Upper lobe of left lung (tissue), 6 donors: ENCODE measurements around the gene DAO. TPM values are rescaled to one million over a fixed set of nuclear protein-coding genes. Genes with fewer than 3 reads are reported as not detected.

Experiments used
- ATAC-seq, 2 donors: fragments of 200-7000 bp; cut with Tn5 transposase; one replicate each; pipeline ENCODE4 v1.9.1; 2022; ENCODE audit warnings: mild to moderate bottlenecking in 2 of 2, moderate library complexity in 2 of 2; ENCODE audit not compliant: low FRiP score in 2 of 2
- DNase-seq, 2 donors: peaks; one replicate each; pipeline ENCODE4 v3.0.0-alpha.2; 2019 to 2020
- H3K27ac ChIP-seq, 4 donors: fragments of 200-600 bp; sonication (generic); one replicate each; pipeline ENCODE4 v1.5.1; 2016 to 2019
- H3K27me3 ChIP-seq, 4 donors: fragments of 200-600 bp; sonication (generic); one replicate each; pipeline ENCODE4 v1.5.1; 2017 to 2019
- H3K36me3 ChIP-seq, 4 donors: fragments of 200-600 bp; sonication (generic); one replicate each; pipeline ENCODE4 v1.5.1; 2016 to 2019
- H3K4me1 ChIP-seq, 4 donors: fragments of 200-600 bp; sonication (generic); one replicate each; pipeline ENCODE4 v1.5.1; 2018 to 2019
- H3K4me3 ChIP-seq, 4 donors: fragments of 200-600 bp; sonication (generic); one replicate each; pipeline ENCODE4 v1.5.1; 2017 to 2019; ENCODE audit warnings: mild to moderate bottlenecking in 2 of 4, moderate library complexity in 1 of 4
- H3K9me3 ChIP-seq, 4 donors: fragments of 200-600 bp; sonication (generic); one replicate each; pipeline ENCODE4 v1.5.1; 2018 to 2019
- CTCF ChIP-seq, 6 experiments: fragments of 450-650 bp in 4 of 6; fragments of 200-600 bp in 2 of 6; sonication (generic) in 2 of 6; IDR thresholded peaks; one replicate each; pipeline ENCODE4 v1.5.1; 2016 to 2019; ENCODE audit warnings: antibody characterized with exemption in 6 of 6
- EP300 ChIP-seq, 4 donors: sonication (generic); formaldehyde crosslinking; IDR thresholded peaks; one replicate each; pipeline ENCODE4 v1.5.1; 2017; ENCODE audit warnings: antibody characterized with exemption in 4 of 4, control low read depth in 2 of 4
- POLR2A ChIP-seq, 4 donors: fragments of 450-650 bp; IDR thresholded peaks; one replicate each; pipeline ENCODE4 v1.5.1; 2016 to 2017; ENCODE audit warnings: antibody characterized with exemption in 4 of 4, mild to moderate bottlenecking in 2 of 4
- POLR2AphosphoS5 ChIP-seq, 2 donors: sonication (generic); formaldehyde crosslinking; IDR thresholded peaks; one replicate each; pipeline ENCODE4 v1.5.1; 2017; ENCODE audit warnings: antibody characterized with exemption in 2 of 2
- WGBS, 2 donors: methylation state at CpG; one replicate each; pipeline ENCODE4 v1.1.5; 2017 to 2018; 5-methylcytosine and 5-hydroxymethylcytosine counted together
- total RNA-seq, 6 donors: library from RNA; depleted of rRNA in 4 of 6; stranded (reverse); fragments of >200 nt in 4 of 6; gene quantifications; one replicate each; pipeline versions ENCODE4 v1.1.0 to v1.2.1, GENCODE V29; 2016 to 2021
- donor health status: DM: no; HTN: no; CAD: no; lungs with moderate emphysema.
- donor health status: DM: no; HTN: yes; CAD: no; lungs with severe emphysema.

The DAO gene
- total RNA-seq, 6 donors from 2014 or later = not detected

GRCh38 chr12:108930756-108931155 lies 50.9 kb downstream of the DAO start:
- Histone ChIP-seq H3K4me1 (no peaks in the 10 kb centered on the region), H3K4me3 (no peak overlapping the region), H3K27ac (no peak overlapping the region), H3K9me3 (no peaks in the 10 kb centered on the region), H3K27me3 (no peaks in the 10 kb centered on the region), H3K36me3 (no peaks in the 10 kb centered on the region)
- ATAC-seq (no peak), DNase-seq (no peak)
- WGBS, 2 donors = 91 to 92% methylated on average over 3 of the region's 3 CpGs
- TF ChIP-seq POLR2A (IDR thresholded peaks at IDR 0.05) (no peak), CTCF (IDR thresholded peaks at IDR 0.05) (no peak), EP300 (IDR thresholded peaks at IDR 0.05) (no peak), POLR2AphosphoS5 (IDR thresholded peaks at IDR 0.05) (no peak)

- Histone ChIP-seq H3K36me3 (no peaks in the 10 kb centered on the region), H3K4me1 (no peaks in the 10 kb centered on the region), H3K4me3 (no peak overlapping the region), H3K27me3 (no peaks in the 10 kb centered on the region), H3K9me3 (no peaks in the 10 kb centered on the region), H3K27ac (no peak overlapping the region)
- 86 to 90% methylated on average over 6 of the region's 6 CpGs for WGBS, 2 donors
- TF ChIP-seq POLR2AphosphoS5 (IDR thresholded peaks at IDR 0.05) (no peak), CTCF (IDR thresholded peaks at IDR 0.05) (no peak), EP300 (IDR thresholded peaks at IDR 0.05) (no peak), POLR2A (IDR thresholded peaks at IDR 0.05) (no peak)
- ATAC-seq (no peak), DNase-seq (no peak)
Observed at GRCh38 chr12:108933949-108934348, 54.1 kb downstream of the DAO start.

GRCh38 chr12:108935159-108935763 lies 55.4 kb downstream of the DAO start:
- H3K36me3 ChIP-seq = no peaks in the 10 kb centered on the region
- no peak for DNase-seq
- no peaks in the 10 kb centered on the region for H3K9me3 ChIP-seq
- H3K4me3 ChIP-seq = no peak overlapping the region
- no peak for ATAC-seq
- TF ChIP-seq POLR2AphosphoS5 (IDR thresholded peaks at IDR 0.05) = no peak
- no peak for TF ChIP-seq POLR2A (IDR thresholded peaks at IDR 0.05)
- no peaks in the 10 kb centered on the region for H3K4me1 ChIP-seq
- no peak overlapping the region for H3K27ac ChIP-seq
- no peaks in the 10 kb centered on the region for H3K27me3 ChIP-seq
- WGBS, 2 donors = 66 to 81% methylated on average over 7 of the region's 7 CpGs

GRCh38 chr12:108938247-108938924 lies 58.5 kb downstream of the DAO start:
- 90 to 91% methylated on average over 13 of the region's 13 CpGs for WGBS, 2 donors
- no peak overlapping the region for H3K4me3 ChIP-seq
- no peak for TF ChIP-seq EP300 (IDR thresholded peaks at IDR 0.05)
- TF ChIP-seq CTCF (IDR thresholded peaks at IDR 0.05) = no peak
- no peak for TF ChIP-seq POLR2A (IDR thresholded peaks at IDR 0.05)
- no peak for TF ChIP-seq POLR2AphosphoS5 (IDR thresholded peaks at IDR 0.05)
- no peaks in the 10 kb centered on the region for H3K36me3 ChIP-seq
- H3K4me1 ChIP-seq = no peaks in the 10 kb centered on the region
- ATAC-seq (no peak), DNase-seq (no peak)
- no peaks in the 10 kb centered on the region for H3K27me3 ChIP-seq
- no peaks in the 10 kb centered on the region for H3K9me3 ChIP-seq
- no peak overlapping the region for H3K27ac ChIP-seq

- no peak overlapping the region for H3K27ac ChIP-seq
- no peak for DNase-seq
- no peaks in the 10 kb centered on the region for H3K36me3 ChIP-seq
- H3K27me3 ChIP-seq = no peaks in the 10 kb centered on the region
- H3K4me1 ChIP-seq = no peaks in the 10 kb centered on the region
- no peak for TF ChIP-seq EP300 (IDR thresholded peaks at IDR 0.05)
- no peak for TF ChIP-seq CTCF (IDR thresholded peaks at IDR 0.05)
- peak in 1 of 2 donors; percentile 45 for ATAC-seq
- no peaks in the 10 kb centered on the region for H3K9me3 ChIP-seq
- H3K4me3 ChIP-seq = no peak overlapping the region
- WGBS, 2 donors = 36 to 50% methylated on average over 1 of the region's 1 CpG
Observed at GRCh38 chr12:108939594-108939993, 59.7 kb downstream of the DAO start.
